Nephron progenitor cell (in vitro differentiated cells): ENCODE data around the gene CASP10.

Experiments used
- DNase-seq: peaks from one replicate; pipeline ENCODE4 v3.0.0; 2021
- H3K27ac Mint-ChIP-seq: 2 replicates; pipeline ENCODE4 v1.8.0; 2021; ENCODE audit warnings: mild to moderate bottlenecking, moderate library complexity, mixed read lengths
- H3K27me3 Mint-ChIP-seq: 2 replicates; pipeline ENCODE4 v1.8.0; 2021; ENCODE audit warnings: mild to moderate bottlenecking, low read depth, mixed read lengths; ENCODE audit not compliant: poor library complexity
- H3K36me3 Mint-ChIP-seq: 2 replicates; pipeline ENCODE4 v1.8.0; 2021; ENCODE audit warnings: low read depth, mixed read lengths
- H3K4me1 Mint-ChIP-seq: 2 replicates; pipeline ENCODE4 v1.8.0; 2021; ENCODE audit warnings: mixed read lengths
- H3K4me3 Mint-ChIP-seq: 2 replicates; pipeline ENCODE4 v1.8.0; 2021; ENCODE audit warnings: mild to moderate bottlenecking, moderate library complexity, mixed read lengths
- H3K9me3 Mint-ChIP-seq: 2 replicates; pipeline ENCODE4 v1.8.0; 2021; ENCODE audit warnings: mild to moderate bottlenecking, moderate library complexity, mixed read lengths
- TF ChIP-seq, protein P1 (sequence below): fragments of 200-600 bp; sonication (generic); IDR thresholded peaks from 2 replicates; pipeline ENCODE4 v1.5.0; 2021; ENCODE audit warnings: antibody characterized with exemption

CASP10 gene

DNA sequence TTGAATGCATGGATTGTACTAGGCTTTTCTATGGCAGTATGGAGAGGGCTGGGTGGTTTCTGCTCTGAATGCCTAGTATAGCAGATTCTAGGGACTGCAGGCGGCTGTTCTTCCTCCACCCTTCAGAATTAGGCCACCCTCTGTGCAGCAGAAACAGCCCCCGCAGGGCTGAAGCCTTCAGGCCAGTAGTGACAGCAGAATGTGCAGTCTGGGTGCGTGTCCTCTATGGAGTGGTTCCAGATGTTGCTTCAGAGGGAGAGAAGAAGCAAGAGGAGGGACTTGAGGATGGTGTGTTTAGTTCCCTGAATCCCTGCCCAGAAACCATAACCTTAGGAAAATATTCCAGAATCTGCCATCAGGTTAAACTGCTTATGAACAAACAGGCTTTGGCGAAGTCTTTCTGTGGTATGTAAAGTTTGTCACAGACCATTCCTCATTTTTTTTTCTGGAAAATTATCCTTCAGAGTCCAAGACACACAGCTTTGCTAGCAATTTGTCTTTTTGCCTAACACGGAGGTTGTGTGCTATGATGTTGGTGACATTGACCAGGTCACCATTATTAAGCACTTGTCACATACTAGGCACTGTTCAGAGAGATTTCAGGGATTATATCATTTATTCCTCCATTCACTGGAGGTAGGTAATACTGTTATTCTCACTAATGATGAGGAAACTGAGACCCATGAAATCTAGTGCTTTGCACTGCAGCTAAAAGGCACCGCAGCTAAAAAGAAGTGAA lies 21.1 kb downstream of the CASP10 start:
- Mint-ChIP-seq H3K36me3 (no peaks in the 10 kb centered on the region), H3K4me1 (peaks cover 12% of the 10 kb centered on the region), H3K27ac (no peak overlapping the region), H3K9me3 (no peaks in the 10 kb centered on the region), H3K27me3 (peaks cover 8% of the 10 kb centered on the region), H3K4me3 (no peak overlapping the region)
- no peak for DNase-seq
- TF ChIP-seq, protein P1, sequence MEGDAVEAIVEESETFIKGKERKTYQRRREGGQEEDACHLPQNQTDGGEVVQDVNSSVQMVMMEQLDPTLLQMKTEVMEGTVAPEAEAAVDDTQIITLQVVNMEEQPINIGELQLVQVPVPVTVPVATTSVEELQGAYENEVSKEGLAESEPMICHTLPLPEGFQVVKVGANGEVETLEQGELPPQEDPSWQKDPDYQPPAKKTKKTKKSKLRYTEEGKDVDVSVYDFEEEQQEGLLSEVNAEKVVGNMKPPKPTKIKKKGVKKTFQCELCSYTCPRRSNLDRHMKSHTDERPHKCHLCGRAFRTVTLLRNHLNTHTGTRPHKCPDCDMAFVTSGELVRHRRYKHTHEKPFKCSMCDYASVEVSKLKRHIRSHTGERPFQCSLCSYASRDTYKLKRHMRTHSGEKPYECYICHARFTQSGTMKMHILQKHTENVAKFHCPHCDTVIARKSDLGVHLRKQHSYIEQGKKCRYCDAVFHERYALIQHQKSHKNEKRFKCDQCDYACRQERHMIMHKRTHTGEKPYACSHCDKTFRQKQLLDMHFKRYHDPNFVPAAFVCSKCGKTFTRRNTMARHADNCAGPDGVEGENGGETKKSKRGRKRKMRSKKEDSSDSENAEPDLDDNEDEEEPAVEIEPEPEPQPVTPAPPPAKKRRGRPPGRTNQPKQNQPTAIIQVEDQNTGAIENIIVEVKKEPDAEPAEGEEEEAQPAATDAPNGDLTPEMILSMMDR = no peak

DNA sequence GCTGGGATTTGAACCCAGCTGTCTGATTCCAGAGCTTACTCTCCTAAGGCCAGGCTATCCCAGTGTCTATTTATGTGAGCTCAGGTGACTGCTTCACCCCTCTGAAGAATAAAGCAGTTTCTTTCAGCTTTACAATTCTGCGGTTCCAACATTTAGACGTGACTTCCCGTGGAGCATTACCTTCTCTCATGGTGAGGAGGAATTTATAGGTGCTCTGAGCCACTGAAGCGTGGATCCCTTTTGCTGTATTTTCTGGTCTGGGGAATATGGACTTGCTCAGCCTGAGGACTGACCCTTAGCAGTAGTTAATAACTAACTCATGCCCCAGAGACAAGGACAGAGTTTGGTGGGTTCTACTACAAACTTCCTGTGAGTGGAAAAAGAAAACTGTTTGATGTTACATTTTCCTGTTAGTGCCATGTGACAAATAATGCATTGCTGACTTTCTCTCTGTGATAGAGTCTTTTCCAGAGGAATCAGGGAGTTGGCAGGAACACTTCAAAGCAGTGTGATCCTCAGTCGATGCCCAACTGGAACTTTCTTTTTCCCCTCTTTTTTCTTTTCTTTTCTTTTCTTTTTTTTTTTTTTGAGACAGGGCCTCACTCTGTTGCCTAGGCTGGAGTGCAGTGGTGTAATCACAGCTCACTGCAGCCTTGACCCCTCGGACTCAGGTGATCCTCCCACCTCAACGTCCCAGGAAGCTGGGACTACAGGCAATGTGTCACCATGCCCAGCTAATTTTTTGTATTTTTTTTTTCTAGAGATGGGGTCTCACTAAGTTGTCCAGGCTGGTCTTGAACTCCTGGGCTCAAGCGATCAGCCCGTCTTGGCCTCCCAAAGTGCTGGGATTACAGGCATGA lies 21.9 kb downstream of the CASP10 start:
- Mint-ChIP-seq H3K36me3 (no peaks in the 10 kb centered on the region), H3K27me3 (peaks cover 8% of the 10 kb centered on the region), H3K27ac (peak overlapping the region; percentile 57), H3K4me3 (no peak overlapping the region), H3K4me1 (peaks cover 12% of the 10 kb centered on the region), H3K9me3 (no peaks in the 10 kb centered on the region)
- TF ChIP-seq, protein P1 = no peak
- no peak for DNase-seq

DNA sequence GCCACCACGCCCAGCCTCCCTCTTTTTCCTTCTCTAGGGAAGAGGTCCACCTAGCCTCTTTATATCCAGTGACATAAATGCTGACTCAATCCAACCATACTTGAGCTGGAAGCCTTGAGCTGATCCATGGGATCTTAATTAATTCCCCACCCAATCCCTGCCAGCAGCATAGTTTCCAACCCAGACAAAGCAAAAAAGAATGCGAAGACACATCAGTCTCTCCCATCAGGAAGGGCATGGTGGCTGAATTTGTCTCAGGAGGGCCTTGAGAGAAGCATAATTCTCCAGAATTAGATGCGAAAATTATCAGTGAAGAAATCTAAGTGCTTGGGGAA lies 22.5 kb downstream of the CASP10 start:
- Mint-ChIP-seq H3K4me3 (no peak overlapping the region), H3K27ac (peak overlapping the region; percentile 49), H3K4me1 (peaks cover 12% of the 10 kb centered on the region), H3K9me3 (no peaks in the 10 kb centered on the region), H3K27me3 (peaks cover 8% of the 10 kb centered on the region), H3K36me3 (no peaks in the 10 kb centered on the region)
- TF ChIP-seq, protein P1 = no peak
- DNase-seq = no peak

DNA sequence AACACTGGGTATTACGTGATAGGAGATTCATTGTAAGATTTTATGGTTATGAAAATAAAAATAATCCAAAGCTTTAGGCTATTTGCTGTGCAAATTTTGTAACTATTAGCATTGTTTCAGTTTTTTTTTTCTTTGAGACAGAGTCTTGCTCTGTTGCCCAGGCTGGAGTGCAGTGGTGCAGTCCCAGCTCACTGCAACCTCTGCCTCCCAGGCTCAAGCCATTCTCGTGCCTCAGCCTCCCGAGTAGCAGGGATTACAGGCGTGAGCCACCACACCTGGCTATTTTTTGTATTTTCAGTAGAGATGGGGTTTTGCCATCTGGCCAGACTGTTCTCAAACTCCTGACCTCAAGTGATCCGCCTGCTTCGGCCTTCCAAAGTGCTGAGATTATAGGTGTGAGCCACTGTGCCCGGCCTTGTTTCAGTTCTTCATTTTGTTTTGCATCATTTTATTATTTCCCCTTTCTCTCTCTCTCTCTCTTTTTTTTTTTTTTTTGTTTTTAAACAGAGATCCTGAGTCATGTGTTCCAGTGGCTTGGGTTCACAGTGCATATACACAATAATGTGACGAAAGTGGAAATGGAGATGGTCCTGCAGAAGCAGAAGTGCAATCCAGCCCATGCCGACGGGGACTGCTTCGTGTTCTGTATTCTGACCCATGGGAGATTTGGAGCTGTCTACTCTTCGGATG lies 25.8 kb downstream of the CASP10 start:
- Mint-ChIP-seq H3K4me1 (peaks cover 12% of the 10 kb centered on the region), H3K36me3 (no peaks in the 10 kb centered on the region)
- TF ChIP-seq, protein P1 = no peak

DNA sequence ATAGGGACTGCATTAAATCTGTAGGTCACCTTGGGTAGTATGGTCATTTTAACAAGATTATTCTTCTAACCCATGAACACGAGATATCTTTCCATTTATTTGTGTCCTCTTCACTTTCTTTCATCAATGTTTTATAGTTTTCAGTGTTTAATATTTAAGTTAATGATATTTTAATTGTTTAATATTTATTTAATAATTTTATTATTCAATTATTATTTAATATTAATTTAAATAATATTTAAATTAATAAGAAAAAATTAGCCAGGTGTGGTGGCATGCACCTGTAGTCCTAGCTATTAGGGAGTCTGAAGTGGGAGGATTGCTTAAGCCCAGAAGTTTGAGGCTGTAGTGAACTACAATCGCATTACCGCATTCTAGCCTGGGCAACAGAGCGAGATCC lies 33.0 kb downstream of the CASP10 start:
- TF ChIP-seq, protein P1 = no peak
- Mint-ChIP-seq H3K9me3 (no peaks in the 10 kb centered on the region), H3K27ac (no peak overlapping the region), H3K27me3 (peaks cover 2% of the 10 kb centered on the region), H3K4me1 (no peaks in the 10 kb centered on the region), H3K36me3 (no peaks in the 10 kb centered on the region), H3K4me3 (no peak overlapping the region)
- DNase-seq = no peak

More for the DNA sequence above, 25.8 kb downstream of the CASP10 start:
- no peak overlapping the region for H3K27ac Mint-ChIP-seq
- H3K27me3 Mint-ChIP-seq = peaks cover 4% of the 10 kb centered on the region
- no peaks in the 10 kb centered on the region for H3K9me3 Mint-ChIP-seq
- no peak overlapping the region for H3K4me3 Mint-ChIP-seq
- DNase-seq = no peak
